HepG2 (cell line): ENCODE measurements around the gene BMERB1. TPM values are rescaled to one million over a fixed set of nuclear protein-coding genes. Genes with fewer than 3 reads are reported as not detected.

Source experiments
- BRCA1 ChIP-seq: sonication (generic); formaldehyde crosslinking; IDR thresholded peaks from 2 replicates; pipeline ENCODE4 v1.4.0; 2020; ENCODE audit warnings: missing genetic modification reagents
- DMAP1 ChIP-seq: IDR thresholded peaks from 2 replicates; pipeline ENCODE4 v1.6.1; 2016
- JDP2 ChIP-seq: sonication (generic); formaldehyde crosslinking; IDR thresholded peaks from 2 replicates; pipeline ENCODE4 v1.8.1; 2022; ENCODE audit warnings: missing genetic modification reagents, borderline replicate concordance
- MTA3 ChIP-seq: sonication (generic); formaldehyde crosslinking; IDR thresholded peaks from 2 replicates; pipeline ENCODE4 v1.4.0; 2020; ENCODE audit warnings: missing genetic modification reagents
- PHF8 ChIP-seq: sonication (generic); formaldehyde crosslinking; IDR thresholded peaks from 2 replicates; pipeline ENCODE4 v1.5.0; 2020; ENCODE audit warnings: missing genetic modification reagents
- SAFB2 ChIP-seq: sonication (generic); formaldehyde crosslinking; IDR thresholded peaks from 2 replicates; pipeline ENCODE4 v1.5.1; 2020; ENCODE audit warnings: missing genetic modification reagents, low read depth, mild to moderate bottlenecking, borderline replicate concordance
- THAP11 ChIP-seq: IDR thresholded peaks from 2 replicates; pipeline ENCODE4 v1.6.1; 2016; ENCODE audit warnings: missing biosample characterization, missing genetic modification reagents
- TMF1 ChIP-seq: sonication (generic); formaldehyde crosslinking; IDR thresholded peaks from 2 replicates; pipeline ENCODE4 v1.8.1; 2022; ENCODE audit warnings: low read depth, missing genetic modification reagents
- XBP1 ChIP-seq: sonication (generic); formaldehyde crosslinking; IDR thresholded peaks from 2 replicates; pipeline ENCODE4 v1.5.0; 2020; ENCODE audit warnings: missing genetic modification reagents
- ZNF430 ChIP-seq: sonication (generic); formaldehyde crosslinking; IDR thresholded peaks from 2 replicates; pipeline ENCODE4 v1.9.0; 2021; ENCODE audit warnings: mild to moderate bottlenecking, missing genetic modification reagents
- ZNF781 ChIP-seq: sonication (generic); formaldehyde crosslinking; IDR thresholded peaks from 2 replicates; pipeline ENCODE4 v1.5.1; 2020; ENCODE audit warnings: borderline replicate concordance, mild to moderate bottlenecking, missing genetic modification reagents; ENCODE audit errors: not compliant biosample characterization
- ZSCAN20 ChIP-seq: sonication (generic); formaldehyde crosslinking; IDR thresholded peaks from 2 replicates; pipeline ENCODE4 v1.4.0; 2020; ENCODE audit warnings: missing genetic modification reagents, mild to moderate bottlenecking, borderline replicate concordance
- polyA plus RNA-seq, 8 experiments: library from polyadenylated mRNA; depleted of rRNA in 3 of 8; stranded (reverse) in 7 of 8; unstranded in 1 of 8; fragments of >200 nt; fragmentation: Illumina TruSeq in 4 of 8; extraction: Trizol in 4 of 8; gene quantifications; 2 replicates each; pipeline versions ENCODE4 v1.2.1 to v1.2.3, GENCODE V29; 2011 to 2016; ENCODE audit warnings: low read depth in 4 of 8, missing spikeins in 1 of 8, mixed read lengths in 1 of 8; ENCODE audit not compliant: insufficient read depth in 1 of 8
- total RNA-seq, 5 experiments: library from RNA; depleted of rRNA; stranded (reverse); fragments of >200 nt; fragmentation: Illumina TruSeq; extraction: Trizol; gene quantifications; 2 replicates each; pipeline ENCODE4 v1.2.3, GENCODE V29; 2016; ENCODE audit warnings: low read depth in 1 of 5
- TF ChIP-seq, protein P1 (sequence below): sonication (generic); formaldehyde crosslinking; IDR thresholded peaks from 2 replicates; pipeline ENCODE4 v1.8.0; 2023; ENCODE audit warnings: mild to moderate bottlenecking, missing genetic modification reagents
- TF ChIP-seq, protein P2 (sequence below): sonication (generic); formaldehyde crosslinking; IDR thresholded peaks from 2 replicates; pipeline ENCODE4 v1.4.0; 2020; ENCODE audit warnings: missing genetic modification reagents
- TF ChIP-seq, protein P3 (sequence below): sonication (generic); formaldehyde crosslinking; IDR thresholded peaks from 2 replicates; pipeline ENCODE4 v1.4.0; 2020; ENCODE audit warnings: low read depth, missing genetic modification reagents
- TF ChIP-seq, protein P4 (sequence below): sonication (generic); formaldehyde crosslinking; IDR thresholded peaks from 2 replicates; pipeline ENCODE4 v1.4.0; 2020; ENCODE audit warnings: missing genetic modification reagents, borderline replicate concordance

BMERB1 gene
- total and polyA plus RNA-seq, 2 of the 13 experiments (the other 11 are each of a cell fraction or from before 2014, with no cell fraction given) = 1.4 TPM

DNA sequence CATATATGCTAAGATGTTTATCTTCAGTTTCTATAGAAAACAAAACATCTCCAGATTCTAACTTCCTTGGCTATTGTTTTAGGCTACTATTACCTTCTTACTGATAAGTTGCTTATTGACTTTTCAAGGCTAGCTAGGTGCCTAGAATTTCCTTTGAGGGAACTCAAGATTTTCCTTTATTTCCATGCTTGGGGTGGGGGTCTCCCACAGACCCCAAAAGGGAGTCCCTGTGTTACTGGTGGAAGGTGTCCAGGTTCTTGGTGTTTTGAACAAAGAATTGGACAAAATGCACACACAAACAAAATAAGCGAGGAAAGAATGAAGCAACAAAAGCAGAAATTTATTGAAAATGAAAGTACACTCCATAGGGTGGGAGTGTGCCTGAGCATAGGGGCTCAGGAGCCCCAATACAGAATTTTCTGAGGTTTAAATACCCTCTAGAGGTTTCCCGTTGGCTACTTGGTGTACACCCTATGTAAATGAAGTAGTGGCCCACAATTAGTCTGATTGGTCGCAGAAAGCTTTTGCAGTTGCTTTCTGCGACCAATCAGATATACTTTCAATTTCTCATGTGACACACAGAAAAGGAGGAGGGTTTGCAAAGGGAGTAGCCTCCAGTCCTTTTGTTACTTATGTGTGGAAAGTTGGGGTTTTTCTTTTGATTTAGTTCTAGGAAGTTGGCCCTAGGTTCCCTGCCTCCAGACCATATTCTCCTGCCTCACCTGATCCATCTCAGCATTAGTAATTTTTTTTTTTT is 141.1 kb downstream of the BMERB1 start (continued):
- TF ChIP-seq, protein P1, sequence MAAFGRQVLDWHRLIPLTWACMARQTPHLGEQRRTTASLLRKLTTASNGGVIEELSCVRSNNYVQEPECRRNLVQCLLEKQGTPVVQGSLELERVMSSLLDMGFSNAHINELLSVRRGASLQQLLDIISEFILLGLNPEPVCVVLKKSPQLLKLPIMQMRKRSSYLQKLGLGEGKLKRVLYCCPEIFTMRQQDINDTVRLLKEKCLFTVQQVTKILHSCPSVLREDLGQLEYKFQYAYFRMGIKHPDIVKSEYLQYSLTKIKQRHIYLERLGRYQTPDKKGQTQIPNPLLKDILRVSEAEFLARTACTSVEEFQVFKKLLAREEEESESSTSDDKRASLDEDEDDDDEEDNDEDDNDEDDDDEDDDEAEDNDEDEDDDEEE = no peak
- TF ChIP-seq PHF8 (CRISPR knock-in tag) = peak; percentile 40; the same call in 1 of the 2 replicates
- no peak for TF ChIP-seq ZNF430 (CRISPR knock-in tag)
- TF ChIP-seq XBP1 (CRISPR knock-in tag) = no peak
- peak; percentile 12; the same call in 1 of the 2 replicates for TF ChIP-seq BRCA1 (CRISPR knock-in tag)
- TF ChIP-seq, protein P2, sequence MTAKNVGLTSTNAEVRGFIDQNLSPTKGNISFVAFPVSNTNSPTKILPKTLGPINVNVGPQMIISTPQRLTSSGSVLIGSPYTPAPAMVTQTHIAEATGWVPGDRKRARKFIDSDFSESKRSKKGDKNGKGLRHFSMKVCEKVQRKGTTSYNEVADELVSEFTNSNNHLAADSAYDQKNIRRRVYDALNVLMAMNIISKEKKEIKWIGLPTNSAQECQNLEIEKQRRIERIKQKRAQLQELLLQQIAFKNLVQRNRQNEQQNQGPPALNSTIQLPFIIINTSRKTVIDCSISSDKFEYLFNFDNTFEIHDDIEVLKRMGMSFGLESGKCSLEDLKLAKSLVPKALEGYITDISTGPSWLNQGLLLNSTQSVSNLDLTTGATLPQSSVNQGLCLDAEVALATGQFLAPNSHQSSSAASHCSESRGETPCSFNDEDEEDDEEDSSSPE (CRISPR knock-in tag) = no peak
- no peak for TF ChIP-seq SAFB2 (CRISPR knock-in tag)
- no peak for TF ChIP-seq ZSCAN20 (CRISPR knock-in tag)
- TF ChIP-seq JDP2 (CRISPR knock-in tag) = no peak
- TF ChIP-seq THAP11 (CRISPR knock-in tag) = no peak
- 0 out of 2 replicates have a peak, but pooled peaks have one; percentile 14 for TF ChIP-seq TMF1 (CRISPR knock-in tag)
- no peak; the same call in 1 of the 2 replicates for TF ChIP-seq DMAP1 (CRISPR knock-in tag)
- TF ChIP-seq, protein P3, sequence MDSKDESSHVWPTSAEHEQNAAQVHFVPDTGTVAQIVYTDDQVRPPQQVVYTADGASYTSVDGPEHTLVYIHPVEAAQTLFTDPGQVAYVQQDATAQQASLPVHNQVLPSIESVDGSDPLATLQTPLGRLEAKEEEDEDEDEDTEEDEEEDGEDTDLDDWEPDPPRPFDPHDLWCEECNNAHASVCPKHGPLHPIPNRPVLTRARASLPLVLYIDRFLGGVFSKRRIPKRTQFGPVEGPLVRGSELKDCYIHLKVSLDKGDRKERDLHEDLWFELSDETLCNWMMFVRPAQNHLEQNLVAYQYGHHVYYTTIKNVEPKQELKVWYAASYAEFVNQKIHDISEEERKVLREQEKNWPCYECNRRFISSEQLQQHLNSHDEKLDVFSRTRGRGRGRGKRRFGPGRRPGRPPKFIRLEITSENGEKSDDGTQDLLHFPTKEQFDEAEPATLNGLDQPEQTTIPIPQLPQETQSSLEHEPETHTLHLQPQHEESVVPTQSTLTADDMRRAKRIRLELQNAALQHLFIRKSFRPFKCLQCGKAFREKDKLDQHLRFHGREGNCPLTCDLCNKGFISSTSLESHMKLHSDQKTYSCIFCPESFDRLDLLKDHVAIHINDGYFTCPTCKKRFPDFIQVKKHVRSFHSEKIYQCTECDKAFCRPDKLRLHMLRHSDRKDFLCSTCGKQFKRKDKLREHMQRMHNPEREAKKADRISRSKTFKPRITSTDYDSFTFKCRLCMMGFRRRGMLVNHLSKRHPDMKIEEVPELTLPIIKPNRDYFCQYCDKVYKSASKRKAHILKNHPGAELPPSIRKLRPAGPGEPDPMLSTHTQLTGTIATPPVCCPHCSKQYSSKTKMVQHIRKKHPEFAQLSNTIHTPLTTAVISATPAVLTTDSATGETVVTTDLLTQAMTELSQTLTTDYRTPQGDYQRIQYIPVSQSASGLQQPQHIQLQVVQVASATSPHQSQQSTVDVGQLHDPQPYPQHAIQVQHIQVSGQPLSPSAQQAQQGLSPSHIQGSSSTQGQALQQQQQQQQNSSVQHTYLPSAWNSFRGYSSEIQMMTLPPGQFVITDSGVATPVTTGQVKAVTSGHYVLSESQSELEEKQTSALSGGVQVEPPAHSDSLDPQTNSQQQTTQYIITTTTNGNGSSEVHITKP (CRISPR knock-in tag) = no peak
- no peak for TF ChIP-seq MTA3 (CRISPR knock-in tag)
- peak; percentile 52 for TF ChIP-seq ZNF781 (CRISPR knock-in tag)
- TF ChIP-seq, protein P4, sequence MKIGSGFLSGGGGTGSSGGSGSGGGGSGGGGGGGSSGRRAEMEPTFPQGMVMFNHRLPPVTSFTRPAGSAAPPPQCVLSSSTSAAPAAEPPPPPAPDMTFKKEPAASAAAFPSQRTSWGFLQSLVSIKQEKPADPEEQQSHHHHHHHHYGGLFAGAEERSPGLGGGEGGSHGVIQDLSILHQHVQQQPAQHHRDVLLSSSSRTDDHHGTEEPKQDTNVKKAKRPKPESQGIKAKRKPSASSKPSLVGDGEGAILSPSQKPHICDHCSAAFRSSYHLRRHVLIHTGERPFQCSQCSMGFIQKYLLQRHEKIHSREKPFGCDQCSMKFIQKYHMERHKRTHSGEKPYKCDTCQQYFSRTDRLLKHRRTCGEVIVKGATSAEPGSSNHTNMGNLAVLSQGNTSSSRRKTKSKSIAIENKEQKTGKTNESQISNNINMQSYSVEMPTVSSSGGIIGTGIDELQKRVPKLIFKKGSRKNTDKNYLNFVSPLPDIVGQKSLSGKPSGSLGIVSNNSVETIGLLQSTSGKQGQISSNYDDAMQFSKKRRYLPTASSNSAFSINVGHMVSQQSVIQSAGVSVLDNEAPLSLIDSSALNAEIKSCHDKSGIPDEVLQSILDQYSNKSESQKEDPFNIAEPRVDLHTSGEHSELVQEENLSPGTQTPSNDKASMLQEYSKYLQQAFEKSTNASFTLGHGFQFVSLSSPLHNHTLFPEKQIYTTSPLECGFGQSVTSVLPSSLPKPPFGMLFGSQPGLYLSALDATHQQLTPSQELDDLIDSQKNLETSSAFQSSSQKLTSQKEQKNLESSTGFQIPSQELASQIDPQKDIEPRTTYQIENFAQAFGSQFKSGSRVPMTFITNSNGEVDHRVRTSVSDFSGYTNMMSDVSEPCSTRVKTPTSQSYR = no peak
